EL (cell line): Measurements from ENCODE around the gene GAS5.

Experiments used
- DNase-seq: peaks from one replicate; pipeline ENCODE4 v3.0.0-alpha.2; 2016

GAS5 gene

DNA sequence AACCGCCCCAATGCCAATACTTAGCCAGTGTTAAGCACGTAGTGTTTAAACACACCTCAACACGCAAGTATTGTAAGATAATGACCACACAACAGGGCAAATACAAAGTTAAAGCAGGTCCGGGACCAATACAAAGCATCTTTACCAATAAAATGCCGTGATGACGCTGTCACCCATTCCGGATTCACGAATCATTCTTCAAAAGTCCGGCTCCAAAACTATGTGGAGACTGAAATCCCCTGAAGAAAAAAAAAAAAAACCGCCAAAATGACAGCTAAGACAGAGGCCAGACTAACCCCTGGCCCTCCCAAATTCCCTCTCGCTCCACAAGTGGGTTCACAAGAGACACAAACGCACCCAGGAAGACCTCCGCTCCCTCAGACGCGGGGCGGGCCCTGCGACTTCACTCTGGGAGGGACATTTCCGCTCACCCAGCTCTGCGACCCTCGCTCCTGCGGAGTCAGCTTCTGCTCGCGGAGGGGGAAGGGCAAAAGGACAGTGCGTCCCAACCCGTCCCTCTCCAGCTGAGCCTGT, 43.9 kb downstream of the GAS5 start:
- DNase-seq = no peak

- DNase-seq = no peak
Measured at GRCh38 chr1:173821680-173822079, 46.1 kb downstream of the GAS5 start.

GRCh38 chr1:173818459-173818858, 49.3 kb downstream of the GAS5 start:
- no peak for DNase-seq
